ENCODE results near the gene TNNC2. TPM values are rescaled to one million over a fixed set of nuclear protein-coding genes. Genes with fewer than 3 reads are reported as not detected.

TNNC2 gene
- total RNA-seq, 1 experiment from 2014 or later, result not detected

DNA sequence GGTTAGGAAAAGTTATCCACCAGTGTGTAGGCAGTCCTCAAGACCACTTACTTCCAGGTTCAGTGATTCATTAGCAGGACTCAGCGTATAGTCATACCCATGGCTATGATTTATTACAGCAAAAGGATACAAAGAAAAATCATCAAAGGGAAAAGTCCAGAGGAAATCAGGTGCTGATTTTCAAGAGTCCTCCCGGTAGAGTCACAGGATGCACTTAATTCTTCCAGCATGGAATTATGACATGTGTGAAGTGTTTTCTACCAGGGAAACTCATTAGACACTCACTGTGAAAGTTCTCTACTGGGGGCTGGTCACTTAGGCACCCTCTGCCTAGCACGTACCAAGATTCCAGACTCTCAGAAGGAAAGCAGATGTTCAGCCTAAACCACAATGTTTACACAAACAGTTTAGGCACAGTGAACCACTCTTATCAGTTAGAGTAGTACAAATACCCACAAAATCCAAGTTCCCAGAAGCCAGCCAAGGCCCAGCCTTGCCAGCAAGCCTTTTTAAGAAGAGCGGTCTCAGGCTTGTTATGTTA is 45.7 kb downstream of the TNNC2 start:
- H3K4me1 ChIP-seq (replicated peaks; ENCODE audit: insufficient read depth), result peaks cover 89% of the 10 kb centered on the region
- H4K20me1 ChIP-seq (ENCODE audit: insufficient read depth), result no peaks in the 10 kb centered on the region
- H3K9me3 ChIP-seq (ENCODE audit: insufficient read depth, low read depth), result no peaks in the 10 kb centered on the region
- H3K79me2 ChIP-seq (ENCODE audit: low read depth), result no peaks in the 10 kb centered on the region
- BruUV-seq (replicated peaks), result no TSS peak
- no peaks in the 10 kb centered on the region; the same call in 1 of the 2 replicates for H3K9me2 ChIP-seq (ENCODE audit: insufficient read depth)
- CTCF ChIA-PET, result interaction anchor here (2.3 kb wide), 1 partner anchor 10 kb away, joined by 8 read pairs; no protein-coding TSS in a partner anchor
- intact Hi-C loops (cut with micrococcal nuclease; ENCODE audit: unreplicated experiment), result no loop called here
- no peak overlapping the region for H2AFZ ChIP-seq
- no peak for TF ChIP-seq EZH2 (IDR thresholded peaks at IDR 0.05; ENCODE audit: low read depth)
- TF ChIP-seq, protein P1, sequence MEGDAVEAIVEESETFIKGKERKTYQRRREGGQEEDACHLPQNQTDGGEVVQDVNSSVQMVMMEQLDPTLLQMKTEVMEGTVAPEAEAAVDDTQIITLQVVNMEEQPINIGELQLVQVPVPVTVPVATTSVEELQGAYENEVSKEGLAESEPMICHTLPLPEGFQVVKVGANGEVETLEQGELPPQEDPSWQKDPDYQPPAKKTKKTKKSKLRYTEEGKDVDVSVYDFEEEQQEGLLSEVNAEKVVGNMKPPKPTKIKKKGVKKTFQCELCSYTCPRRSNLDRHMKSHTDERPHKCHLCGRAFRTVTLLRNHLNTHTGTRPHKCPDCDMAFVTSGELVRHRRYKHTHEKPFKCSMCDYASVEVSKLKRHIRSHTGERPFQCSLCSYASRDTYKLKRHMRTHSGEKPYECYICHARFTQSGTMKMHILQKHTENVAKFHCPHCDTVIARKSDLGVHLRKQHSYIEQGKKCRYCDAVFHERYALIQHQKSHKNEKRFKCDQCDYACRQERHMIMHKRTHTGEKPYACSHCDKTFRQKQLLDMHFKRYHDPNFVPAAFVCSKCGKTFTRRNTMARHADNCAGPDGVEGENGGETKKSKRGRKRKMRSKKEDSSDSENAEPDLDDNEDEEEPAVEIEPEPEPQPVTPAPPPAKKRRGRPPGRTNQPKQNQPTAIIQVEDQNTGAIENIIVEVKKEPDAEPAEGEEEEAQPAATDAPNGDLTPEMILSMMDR (conservative IDR thresholded peaks at IDR 0.05), result no peak
- H3K4me3 ChIP-seq, result peak overlapping the region; percentile 12; the same call in 1 of the 2 replicates
- H3F3A ChIP-seq (ENCODE audit: insufficient read depth, low read depth), result peaks cover 76% of the 10 kb centered on the region
- no peaks in the 10 kb centered on the region for H3K36me3 ChIP-seq (ENCODE audit: low read depth)
- peak in 1 of 2 experiments; percentile 90 for DNase-seq
- H3K4me2 ChIP-seq, result peak overlapping the region; percentile 68
- peak overlapping the region; percentile 99 for H3K27ac ChIP-seq
- POLR2A ChIA-PET (ENCODE audit: unreplicated experiment), result no interaction called here
- no peaks in the 10 kb centered on the region for H3K27me3 ChIP-seq (ENCODE audit: insufficient read depth, low read depth)

DNA sequence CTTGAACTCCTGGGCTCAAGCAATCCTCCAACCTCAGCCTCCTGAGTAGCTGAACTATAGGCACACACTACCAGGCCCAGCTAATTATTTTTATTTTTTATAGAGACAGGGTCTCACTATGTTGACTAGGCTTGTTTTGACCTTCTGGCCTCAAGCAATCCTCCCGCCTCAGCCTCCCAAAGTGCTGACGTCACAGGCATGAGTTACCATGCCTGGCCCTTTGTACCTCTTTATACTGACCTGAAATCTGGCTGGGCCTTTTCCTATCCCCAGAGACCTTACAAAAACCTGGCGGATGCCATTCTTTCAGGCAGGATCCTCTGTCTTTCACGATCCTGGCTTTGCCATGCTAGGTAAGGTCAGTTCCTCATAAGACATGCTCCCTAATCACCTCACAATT is 47.0 kb downstream of the TNNC2 start:
- H3K9me3 ChIP-seq (ENCODE audit: insufficient read depth, low read depth), result no peaks in the 10 kb centered on the region
- H3K4me2 ChIP-seq, result peak overlapping the region; percentile 68
- DNase-seq, result no peak
- no peak overlapping the region for H3K4me3 ChIP-seq
- H2AFZ ChIP-seq, result no peak overlapping the region
- no peaks in the 10 kb centered on the region for H3K27me3 ChIP-seq (ENCODE audit: insufficient read depth, low read depth)
- BruUV-seq (replicated peaks), result no TSS peak
- peaks cover 83% of the 10 kb centered on the region for H3K4me1 ChIP-seq (replicated peaks; ENCODE audit: insufficient read depth)
- peaks cover 74% of the 10 kb centered on the region for H3F3A ChIP-seq (ENCODE audit: insufficient read depth, low read depth)
- intact Hi-C loops (cut with micrococcal nuclease; ENCODE audit: unreplicated experiment), result no loop called here
- H4K20me1 ChIP-seq (ENCODE audit: insufficient read depth), result no peaks in the 10 kb centered on the region
- H3K79me2 ChIP-seq (ENCODE audit: low read depth), result no peaks in the 10 kb centered on the region
- POLR2A ChIA-PET (ENCODE audit: unreplicated experiment), result interaction anchor here (0.7 to 1.4 kb wide), 4 partner anchors 12 to 1372 kb away, joined by 3 to 16 read pairs (median 7); partner anchors contain the start of genes DNTTIP1 and WFDC3
- H3K27ac ChIP-seq, result peak overlapping the region; percentile 99
- TF ChIP-seq, protein P1 (conservative IDR thresholded peaks at IDR 0.05), result no peak
- TF ChIP-seq EZH2 (IDR thresholded peaks at IDR 0.05; ENCODE audit: low read depth), result no peak
- no peaks in the 10 kb centered on the region; the same call in 1 of the 2 replicates for H3K9me2 ChIP-seq (ENCODE audit: insufficient read depth)
- CTCF ChIA-PET, result interaction anchor here (2.3 kb wide), 1 partner anchor 9 kb away, joined by 8 read pairs; no protein-coding TSS in a partner anchor
- no peaks in the 10 kb centered on the region for H3K36me3 ChIP-seq (ENCODE audit: low read depth)

DNA sequence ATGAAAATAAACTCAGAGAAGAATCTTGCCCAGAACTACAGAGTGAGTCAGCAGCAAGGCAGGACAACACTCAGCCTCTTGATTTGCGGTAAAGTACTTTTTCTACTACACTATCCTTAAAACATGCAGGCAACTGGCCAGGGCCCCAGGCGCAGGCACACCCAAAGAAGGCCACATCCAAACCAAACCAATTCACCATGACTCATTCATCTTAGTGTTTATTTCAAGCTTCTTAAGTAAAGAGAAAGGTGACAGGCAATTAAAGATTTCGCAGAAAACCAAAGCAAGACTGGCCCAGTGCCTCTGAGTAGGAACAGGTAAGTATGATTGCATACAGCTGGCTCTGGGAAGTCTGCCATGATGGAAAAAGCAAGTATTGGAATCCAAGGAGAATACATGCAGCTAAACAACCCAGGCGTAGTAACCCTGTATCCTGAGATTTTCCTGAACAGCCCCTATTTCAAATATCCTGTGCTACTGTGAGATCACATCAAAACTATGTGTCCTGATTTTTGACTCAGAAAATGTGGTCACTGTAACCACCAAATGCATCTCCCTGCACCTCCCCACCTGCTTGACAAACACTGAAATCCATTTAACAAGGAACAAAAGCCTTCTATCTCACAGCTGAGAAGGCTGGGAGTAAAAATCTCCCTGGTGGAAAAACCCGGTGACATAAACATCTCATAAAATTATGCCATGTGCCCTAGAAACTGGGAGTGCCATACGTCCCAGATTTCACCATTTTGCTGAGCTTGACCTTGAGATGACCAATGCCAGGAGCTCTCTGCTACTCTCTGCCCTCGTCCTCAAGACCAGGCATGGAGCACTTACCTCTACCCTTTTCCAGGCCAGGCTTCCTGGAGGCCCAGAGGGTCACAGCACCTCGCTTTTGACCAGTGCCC is 47.8 kb downstream of the TNNC2 start:
- H3F3A ChIP-seq (ENCODE audit: insufficient read depth, low read depth), result peaks cover 65% of the 10 kb centered on the region
- H3K9me3 ChIP-seq (ENCODE audit: insufficient read depth, low read depth), result no peaks in the 10 kb centered on the region
- peaks cover 74% of the 10 kb centered on the region for H3K4me1 ChIP-seq (replicated peaks; ENCODE audit: insufficient read depth)
- CTCF ChIA-PET, result interaction anchor here (0.5 to 2.3 kb wide), 3 partner anchors 8 to 766 kb away, joined by 4 to 8 read pairs (median 5); no protein-coding TSS in a partner anchor
- no peaks in the 10 kb centered on the region for H3K79me2 ChIP-seq (ENCODE audit: low read depth)
- no peaks in the 10 kb centered on the region for H4K20me1 ChIP-seq (ENCODE audit: insufficient read depth)
- no peaks in the 10 kb centered on the region for H3K36me3 ChIP-seq (ENCODE audit: low read depth)
- TF ChIP-seq, protein P1 (conservative IDR thresholded peaks at IDR 0.05), result no peak
- TF ChIP-seq EZH2 (IDR thresholded peaks at IDR 0.05; ENCODE audit: low read depth), result no peak
- no peak overlapping the region; the same call in 1 of the 2 replicates for H3K4me3 ChIP-seq
- H2AFZ ChIP-seq, result no peak overlapping the region
- intact Hi-C loops (cut with micrococcal nuclease; ENCODE audit: unreplicated experiment), result loop anchor here (1.0 to 10.0 kb wide), 6 partner anchors 34 to 737 kb away; partner anchors contain the start of genes SLPI, UBE2C and WFDC2
- peak overlapping the region; percentile 72 for H3K4me2 ChIP-seq
- no peaks in the 10 kb centered on the region for H3K27me3 ChIP-seq (ENCODE audit: insufficient read depth, low read depth)
- POLR2A ChIA-PET (ENCODE audit: unreplicated experiment), result interaction anchor here (0.6 to 1.4 kb wide), 9 partner anchors 8 to 1372 kb away, joined by 3 to 22 read pairs (median 9); partner anchors contain the start of genes DNTTIP1, PLTP and WFDC3
- H3K27ac ChIP-seq, result peak overlapping the region; percentile 99
- peak; percentile 96 to 100 for DNase-seq
- BruUV-seq (replicated peaks), result TSS peak; percentile 70
- H3K9me2 ChIP-seq (ENCODE audit: insufficient read depth), result no peaks in the 10 kb centered on the region; the same call in 1 of the 2 replicates
